HG03442 (cell line): ENCODE data around the gene TMEM140.
A peak's percentile ranks its signal among the peaks of the same experiment; 100 is the strongest.
"Not testable (repeated sequence)": the region's sequence is repeated elsewhere in the genome, so short reads cannot be mapped to it uniquely, and the experiment has no call there.

Experiments used
- ATAC-seq: cut with Tn5 transposase; IDR thresholded peaks from one replicate; pipeline ENCODE4 v1.9.1; 2021; ENCODE audit warnings: mild to moderate bottlenecking, moderate library complexity; ENCODE audit not compliant: unreplicated experiment

The TMEM140 gene

GRCh38 chr7:135171581-135172291, 23.9 kb downstream of the TMEM140 start:
- ATAC-seq = not testable (repeated sequence)

- not testable (repeated sequence) for ATAC-seq
Measured at GRCh38 chr7:135173916-135174315, 26.0 kb downstream of the TMEM140 start.

GRCh38 chr7:135174941-135175340, 27.1 kb downstream of the TMEM140 start:
- ATAC-seq = no peak

DNA sequence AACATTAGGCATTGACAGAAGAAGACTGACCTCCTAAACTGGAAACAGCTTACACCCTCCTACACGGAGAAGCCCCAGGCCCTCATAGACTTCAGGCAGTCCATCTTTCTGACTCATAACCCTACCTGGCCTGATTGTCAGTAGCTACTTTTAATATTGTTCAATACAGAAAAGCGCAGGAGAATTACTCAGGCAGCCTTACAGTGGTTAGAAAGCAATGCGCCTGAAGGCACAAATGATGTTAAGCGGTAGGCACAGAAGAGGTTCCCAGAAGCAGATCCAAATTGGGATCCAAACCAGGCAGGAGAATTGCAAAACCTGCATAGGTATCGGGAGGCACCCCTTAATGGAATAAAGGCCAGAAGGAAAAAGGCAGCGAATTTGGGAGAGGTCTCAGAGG, 28.1 kb downstream of the TMEM140 start:
- no peak for ATAC-seq

DNA sequence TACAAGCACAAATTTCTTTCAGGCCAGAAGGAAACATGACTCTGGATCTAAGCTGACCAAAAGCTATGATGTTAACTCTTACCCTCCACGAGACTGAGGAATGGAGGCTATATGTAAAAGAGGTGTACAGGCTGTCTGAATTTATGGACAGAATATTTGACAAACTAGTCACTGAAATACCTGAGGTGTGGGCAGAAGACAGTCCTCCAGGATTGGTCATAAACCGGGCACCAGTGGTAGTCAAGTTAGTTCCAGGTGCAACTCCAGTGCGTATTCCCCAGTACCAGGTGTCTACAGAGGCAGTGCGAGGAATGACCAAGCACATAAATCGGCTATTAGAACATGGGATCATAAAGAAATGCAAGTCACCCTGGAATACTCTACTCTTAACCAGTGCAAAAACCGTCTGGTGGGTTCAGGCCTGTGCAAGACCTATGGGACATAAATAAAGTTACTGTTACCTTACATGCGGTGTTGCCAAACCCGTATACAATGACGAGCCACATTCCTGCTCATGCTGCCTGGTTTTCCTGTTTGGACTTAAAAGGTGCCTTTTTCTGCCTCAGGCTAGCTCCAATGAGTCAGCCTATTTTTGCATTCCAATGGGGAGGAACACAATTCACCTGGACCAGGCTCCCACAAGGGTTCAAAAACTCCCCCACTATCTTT, 29.3 kb downstream of the TMEM140 start:
- ATAC-seq = no peak

- no peak for ATAC-seq
Measured at GRCh38 chr7:135178364-135178763, 30.5 kb downstream of the TMEM140 start.

GRCh38 chr7:135179321-135179925, 31.6 kb downstream of the TMEM140 start:
- ATAC-seq = no peak

- ATAC-seq = no peak
Measured at GRCh38 chr7:135180122-135180521, 32.2 kb downstream of the TMEM140 start.

DNA sequence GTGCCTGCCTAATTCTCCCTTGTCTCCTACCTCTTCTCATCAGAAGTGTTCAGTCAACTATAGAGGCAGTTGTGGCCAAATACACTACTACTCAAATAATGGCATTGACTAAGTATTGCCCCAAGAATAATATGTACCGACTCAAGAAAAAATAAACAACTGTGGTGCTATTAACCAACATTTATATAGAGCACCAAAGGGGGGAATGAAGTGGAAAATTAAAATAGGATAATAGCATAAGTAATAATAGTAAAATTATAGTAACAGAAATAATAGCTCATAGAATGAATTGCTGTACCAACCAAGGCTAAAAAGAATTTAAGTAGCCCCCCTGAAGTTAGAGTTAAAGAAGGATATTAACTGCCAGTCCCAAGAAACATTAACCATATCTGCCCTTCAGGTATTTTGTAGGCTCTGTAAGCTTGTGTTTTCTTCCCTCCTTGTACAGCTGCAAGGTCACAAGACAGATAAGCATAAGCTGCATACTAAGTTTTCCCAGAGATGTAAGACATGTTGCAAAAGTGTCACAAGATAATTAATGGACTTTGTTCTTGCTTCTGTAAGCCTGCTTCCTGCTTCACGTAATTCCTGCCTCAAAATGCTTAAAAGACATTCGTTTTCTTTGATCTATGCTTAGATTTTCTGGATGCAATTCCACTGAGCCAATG, 33.5 kb downstream of the TMEM140 start:
- no peak for ATAC-seq

DNA sequence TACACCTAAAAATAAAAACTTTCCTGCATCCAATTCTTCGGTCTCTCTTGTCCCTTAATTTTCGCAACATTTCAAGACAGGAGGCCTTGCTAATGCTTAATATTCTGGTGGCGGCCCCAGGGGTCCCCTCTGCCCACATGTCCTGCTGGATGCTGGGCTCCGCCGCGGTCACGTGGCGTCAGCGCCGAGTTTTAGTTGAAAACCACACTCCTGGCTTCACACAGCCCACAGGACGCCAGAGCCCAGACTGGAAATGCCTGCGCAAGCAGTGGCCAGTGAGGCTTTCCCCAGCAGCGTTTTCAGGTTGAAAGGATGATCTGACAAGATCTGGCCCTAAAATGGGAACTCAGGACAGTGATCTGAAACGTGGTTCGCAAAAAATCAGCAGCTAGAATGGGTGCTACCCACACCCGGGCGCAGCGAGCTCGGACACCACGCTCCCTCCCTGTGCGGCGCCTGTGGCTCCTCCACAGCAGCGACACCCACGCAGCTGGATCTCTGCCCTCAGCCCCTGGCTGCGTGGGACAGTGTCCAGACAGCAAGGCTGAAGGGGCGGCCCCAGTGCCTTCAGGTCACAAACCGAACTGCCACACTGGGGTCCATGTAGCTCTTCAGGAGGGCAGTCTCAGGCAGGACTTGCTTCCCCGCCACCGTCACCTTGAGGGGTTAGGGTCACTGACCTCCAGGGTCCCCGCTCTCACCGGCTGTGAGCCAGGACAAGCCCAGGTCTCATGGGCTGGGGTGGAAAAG, 34.2 kb downstream of the TMEM140 start:
- no peak for ATAC-seq

GRCh38 chr7:135183478-135183877, 35.6 kb downstream of the TMEM140 start:
- ATAC-seq = no peak

DNA sequence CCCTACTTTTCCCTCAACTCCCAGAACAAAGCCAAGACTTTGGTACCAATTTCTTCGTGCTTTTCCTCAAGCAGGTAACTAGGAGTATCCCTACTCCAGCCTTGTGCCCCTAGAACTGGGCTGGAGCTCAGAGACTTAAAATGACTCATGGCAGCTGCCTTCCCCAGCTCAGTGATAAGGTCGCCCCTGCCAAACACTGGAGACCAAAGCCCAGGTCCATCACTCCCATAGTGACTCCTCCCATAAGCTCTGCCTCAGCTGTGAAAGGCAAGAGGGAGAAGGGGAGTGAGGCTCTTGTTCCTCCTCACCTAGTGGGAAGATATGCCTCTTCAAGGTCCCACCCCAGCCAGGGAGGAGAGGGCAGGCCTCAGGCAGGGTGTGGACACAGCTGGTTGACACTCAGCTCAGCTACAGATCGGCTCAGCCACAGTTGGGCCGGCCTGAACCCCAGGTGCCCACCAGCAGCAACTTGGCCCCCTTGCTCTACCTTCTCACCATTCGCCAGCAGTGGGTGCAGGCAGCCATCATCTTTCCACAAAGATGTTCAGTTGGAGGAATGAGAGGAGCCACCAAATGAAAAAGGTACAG, 36.5 kb downstream of the TMEM140 start:
- no peak for ATAC-seq

GRCh38 chr7:135185471-135186260, 37.8 kb downstream of the TMEM140 start:
- ATAC-seq = no peak

DNA sequence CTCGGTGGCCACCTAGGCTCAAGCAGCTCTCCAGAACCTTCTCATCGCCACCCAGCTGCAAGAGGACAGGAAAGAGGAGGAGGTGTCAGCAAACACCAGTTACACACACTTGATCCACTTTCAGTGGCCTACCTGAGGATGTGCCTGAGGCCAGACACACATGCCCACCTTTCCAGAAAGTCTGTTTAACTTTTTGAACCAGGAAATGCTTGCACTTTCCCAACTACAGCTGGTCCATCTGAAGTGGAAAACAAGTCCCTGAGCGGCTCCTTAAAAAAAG, 38.3 kb downstream of the TMEM140 start:
- no peak for ATAC-seq

DNA sequence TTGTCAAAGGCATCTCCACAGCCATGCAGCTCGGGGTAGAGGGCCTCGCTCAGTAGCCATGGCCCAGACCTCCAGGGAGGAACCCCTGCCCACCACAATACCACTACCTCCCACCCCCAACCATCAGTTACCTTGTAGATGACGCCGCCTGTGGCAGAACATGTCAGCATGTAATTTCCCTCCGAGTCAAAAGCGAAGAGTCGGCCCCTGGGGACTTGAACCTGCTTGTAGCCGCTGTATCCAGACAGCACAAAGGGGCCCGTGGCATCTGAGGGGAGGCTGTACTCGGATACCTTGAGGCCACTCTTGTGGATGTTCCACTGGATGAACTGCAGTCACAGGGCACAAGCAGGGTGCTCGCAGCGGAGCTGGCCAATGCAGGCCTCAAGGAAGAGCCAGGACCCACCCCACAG, 39.0 kb downstream of the TMEM140 start:
- ATAC-seq = peak; percentile 58

GRCh38 chr7:135188298-135188984, 40.6 kb downstream of the TMEM140 start:
- peak; percentile 32 for ATAC-seq

GRCh38 chr7:135189221-135189662, 41.4 kb downstream of the TMEM140 start:
- no peak for ATAC-seq

GRCh38 chr7:135189961-135190360, 42.1 kb downstream of the TMEM140 start:
- no peak for ATAC-seq

GRCh38 chr7:135190703-135191102, 42.8 kb downstream of the TMEM140 start:
- ATAC-seq = no peak
